Measurements from ENCODE around the gene EP400. TPM values are rescaled to one million over a fixed set of nuclear protein-coding genes. Genes with fewer than 3 reads are reported as not detected.

Gene EP400
- total and polyA plus RNA-seq, 2 experiments from 2014 or later, result 10.3 to 12.3 TPM

GRCh38 chr12:132129007-132129406 is 179.3 kb downstream of the EP400 start:
- peaks cover 5% of the 10 kb centered on the region for H3K36me3 ChIP-seq (replicated peaks; ENCODE audit: insufficient read depth, low read depth)
- H3K4me1 ChIP-seq (ENCODE audit: insufficient read depth), result no peaks in the 10 kb centered on the region
- H3K9me2 ChIP-seq (replicated peaks; ENCODE audit: insufficient read depth), result no peaks in the 10 kb centered on the region
- no peaks in the 10 kb centered on the region for H3K27me3 ChIP-seq
- no peak overlapping the region for H3K4me3 ChIP-seq
- no peak overlapping the region for H3K27ac ChIP-seq
- no peak for DNase-seq (ENCODE audit: low spot score)
- no peaks in the 10 kb centered on the region for H3K9me3 ChIP-seq (ENCODE audit: low read depth)
- TF ChIP-seq EZH2phosphoT487 (IDR thresholded peaks at IDR 0.05; ENCODE audit: low read depth, severe bottlenecking, unreplicated experiment), result no peak
- no peak for TF ChIP-seq CTCF (IDR thresholded peaks at IDR 0.05; ENCODE audit: poor library complexity)
- TF ChIP-seq EZH2 (IDR thresholded peaks at IDR 0.05; ENCODE audit: borderline replicate concordance), result no peak
- 99% methylated on average over 3 of the region's 3 CpGs for WGBS (ENCODE audit: low lambda C conversion rate, missing lambda C conversion rate)
- no peaks in the 10 kb centered on the region for H4K20me1 ChIP-seq (ENCODE audit: insufficient read depth, poor library complexity, severe bottlenecking)
- no peaks in the 10 kb centered on the region for H3K79me2 ChIP-seq
- no peak overlapping the region for H3K4me2 ChIP-seq
- H2AFZ ChIP-seq, result no peak overlapping the region

- H3K4me1 ChIP-seq (ENCODE audit: insufficient read depth), result no peaks in the 10 kb centered on the region
- TF ChIP-seq CTCF (IDR thresholded peaks at IDR 0.05; ENCODE audit: poor library complexity), result no peak
- no peak for TF ChIP-seq EZH2 (IDR thresholded peaks at IDR 0.05; ENCODE audit: borderline replicate concordance)
- no peak for TF ChIP-seq EZH2phosphoT487 (IDR thresholded peaks at IDR 0.05; ENCODE audit: low read depth, severe bottlenecking, unreplicated experiment)
- H3K4me3 ChIP-seq, result no peak overlapping the region
- H3K36me3 ChIP-seq (replicated peaks; ENCODE audit: insufficient read depth, low read depth), result peaks cover 5% of the 10 kb centered on the region
- H3K4me2 ChIP-seq, result no peak overlapping the region
- 95% methylated on average over 14 of the region's 14 CpGs for WGBS (ENCODE audit: low lambda C conversion rate, missing lambda C conversion rate)
- H3K27ac ChIP-seq, result no peak overlapping the region
- no peak for DNase-seq (ENCODE audit: low spot score)
- H4K20me1 ChIP-seq (ENCODE audit: insufficient read depth, poor library complexity, severe bottlenecking), result no peaks in the 10 kb centered on the region
- H3K9me3 ChIP-seq (ENCODE audit: low read depth), result no peaks in the 10 kb centered on the region
- no peaks in the 10 kb centered on the region for H3K79me2 ChIP-seq
- H3K9me2 ChIP-seq (replicated peaks; ENCODE audit: insufficient read depth), result no peaks in the 10 kb centered on the region
- H2AFZ ChIP-seq, result no peak overlapping the region
- no peaks in the 10 kb centered on the region for H3K27me3 ChIP-seq
Observed at GRCh38 chr12:132130690-132131089, 180.9 kb downstream of the EP400 start.

Small RNAs within 50 kb of the gene (small RNA-seq; reads per million reads assigned to genes)
- gene AC131009.3 (not detected), gene AC137590.2 (not detected), gene SNORA49 (18.3 reads per million, percentile 96 among the genes with 10 or more reads in this experiment)

Other genes starting within 250 kb of the EP400 start
- gene SFSWAP, start 238.9 kb upstream of the EP400 start, total RNA-seq, result 15.9 and 25.1 TPM in 2 replicates
- 21.4 and 26.6 TPM in 2 replicates for gene SFSWAP, start 238.9 kb upstream of the EP400 start, polyA plus RNA-seq
- gene MMP17, start 121.5 kb upstream of the EP400 start, total RNA-seq, result 0.40 and 0.44 TPM in 2 replicates
- 0.42 and 0.78 TPM in 2 replicates for gene MMP17, start 121.5 kb upstream of the EP400 start, polyA plus RNA-seq
- gene ULK1, start 55.3 kb upstream of the EP400 start, total RNA-seq, result 9.4 and 9.8 TPM in 2 replicates
- 11.0 and 14.8 TPM in 2 replicates for gene ULK1, start 55.3 kb upstream of the EP400 start, polyA plus RNA-seq
- 8.9 and 10.7 TPM in 2 replicates for gene PUS1, start 20.7 kb upstream of the EP400 start, total RNA-seq
- gene PUS1, start 20.7 kb upstream of the EP400 start, polyA plus RNA-seq, result 10.2 and 10.6 TPM in 2 replicates
- gene DDX51, start 194.4 kb downstream of the EP400 start, total RNA-seq, result 5.8 and 6.8 TPM in 2 replicates
- gene DDX51, start 194.4 kb downstream of the EP400 start, polyA plus RNA-seq, result 16.1 and 24.3 TPM in 2 replicates
- 7.1 and 8.9 TPM in 2 replicates for gene NOC4L, start 194.5 kb downstream of the EP400 start, total RNA-seq
- gene NOC4L, start 194.5 kb downstream of the EP400 start, polyA plus RNA-seq, result 30.6 and 31.8 TPM in 2 replicates